ENCODE measurements around the gene AMOT.

The AMOT gene

GRCh38 chrX:112789931-112790330 lies 50.7 kb downstream of the AMOT start:
- DNase-seq, result no peak

DNA sequence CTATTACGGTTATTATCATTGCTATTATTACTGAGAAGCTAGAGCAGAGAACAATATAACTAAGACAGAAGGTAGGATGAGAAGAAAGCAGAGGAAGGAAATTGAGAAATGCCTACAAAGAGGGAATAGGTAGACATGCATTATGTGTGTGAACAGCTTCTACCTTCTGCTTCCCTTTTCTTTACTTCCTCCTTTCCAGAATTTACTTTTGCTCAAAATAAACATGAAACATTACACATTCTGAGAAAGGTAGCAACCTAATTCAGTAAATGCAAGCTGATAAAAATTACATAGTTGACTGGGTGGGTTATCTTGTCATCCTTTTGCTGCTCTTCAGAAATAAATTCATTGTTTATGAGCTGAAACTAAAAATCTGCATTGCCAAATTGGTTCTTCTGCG lies 54.6 kb downstream of the AMOT start:
- no peak for DNase-seq

- DNase-seq, result no peak
Observed at GRCh38 chrX:112785344-112785743, 55.3 kb downstream of the AMOT start.

- DNase-seq, result no peak
Observed at GRCh38 chrX:112784692-112785091, 55.9 kb downstream of the AMOT start.

DNA sequence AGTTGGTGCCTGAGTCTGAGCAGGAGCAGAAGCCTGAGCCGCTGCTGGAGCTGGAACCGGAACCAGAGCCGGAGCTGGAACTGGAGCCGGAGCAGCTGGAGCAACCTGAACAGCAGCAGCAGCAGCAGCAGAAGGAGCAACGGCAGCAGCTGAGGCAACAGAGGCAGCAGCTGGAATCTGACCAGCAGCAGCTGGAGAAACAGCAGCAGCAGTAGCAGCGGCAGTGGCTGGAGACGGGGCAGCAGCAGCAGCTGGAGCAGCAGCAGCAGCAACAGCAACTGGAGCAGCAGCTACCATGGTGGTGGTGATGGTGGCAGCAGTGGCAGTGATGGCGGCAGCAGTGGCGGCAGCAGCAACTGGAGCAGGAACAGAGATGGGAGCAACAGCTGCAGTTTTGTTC lies 61.5 kb downstream of the AMOT start:
- no peak for DNase-seq

DNA sequence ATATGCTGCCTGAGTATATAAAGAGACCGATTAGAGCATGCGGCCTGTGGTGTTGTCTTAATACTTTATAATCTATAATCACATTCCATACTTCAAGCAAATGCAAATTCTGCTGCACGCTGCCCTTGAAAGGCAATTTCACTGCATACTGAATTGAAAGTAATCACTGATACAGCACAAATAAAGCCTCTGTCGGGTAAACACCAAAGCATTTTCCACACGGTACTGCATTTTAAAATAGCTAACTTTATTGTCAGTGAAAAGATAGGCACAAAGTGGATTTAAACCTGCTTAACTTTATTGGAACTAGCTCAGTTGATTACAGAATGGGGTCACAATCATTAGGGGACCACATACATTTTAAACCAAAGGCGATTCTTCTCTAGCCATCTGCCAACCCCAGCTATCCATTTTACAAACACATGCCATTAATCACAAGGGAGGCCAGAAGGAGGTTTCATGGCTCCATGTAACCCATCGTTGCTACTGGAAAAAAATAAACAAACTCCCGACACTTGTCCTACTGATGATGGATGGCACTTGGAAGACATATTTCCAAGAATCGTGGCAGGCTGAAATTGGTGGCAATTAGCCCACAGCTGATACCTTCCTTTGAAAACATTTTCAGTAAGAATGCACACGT lies 65.9 kb downstream of the AMOT start:
- DNase-seq, result no peak

- no peak for DNase-seq
Observed at GRCh38 chrX:112774142-112774541, 66.5 kb downstream of the AMOT start.

DNA sequence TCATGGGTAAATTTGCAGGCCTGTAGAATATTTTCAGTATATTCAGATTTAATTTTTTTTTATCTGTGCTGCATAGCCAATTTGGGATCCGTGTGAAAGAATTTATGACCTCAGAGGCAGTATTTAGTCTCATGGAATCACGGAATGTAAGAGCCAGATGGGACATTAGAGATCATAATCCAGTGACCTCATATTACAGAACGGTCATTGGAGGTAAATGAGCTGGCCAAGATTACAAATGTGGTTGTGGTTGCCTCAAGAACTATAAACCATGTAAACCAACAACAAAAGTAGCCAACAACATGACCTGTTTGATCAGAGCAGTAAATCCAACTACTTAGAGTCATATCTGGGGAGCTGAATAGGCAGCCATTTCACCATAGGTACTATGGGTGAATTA lies 71.6 kb downstream of the AMOT start:
- DNase-seq, result no peak

- no peak for DNase-seq
Observed at GRCh38 chrX:112768563-112768962, 72.1 kb downstream of the AMOT start.

DNA sequence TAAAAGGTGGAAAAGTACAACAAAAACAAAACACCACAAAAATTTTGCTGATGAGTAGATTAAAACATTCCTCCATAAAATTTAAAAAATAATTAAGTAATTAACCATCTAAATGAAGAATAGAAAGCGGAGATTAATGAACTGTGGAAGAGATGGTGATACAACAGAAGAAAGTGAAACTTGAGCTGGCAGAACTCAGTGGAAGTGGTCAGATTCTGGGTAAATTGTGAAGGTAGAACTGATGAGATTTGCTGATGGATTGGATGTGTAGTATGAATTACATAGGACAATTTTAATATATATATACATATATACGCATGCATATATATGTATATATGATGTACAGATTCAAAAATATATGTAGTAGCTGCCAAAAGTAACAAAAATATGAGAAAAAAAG lies 73.9 kb downstream of the AMOT start:
- no peak for DNase-seq

DNA sequence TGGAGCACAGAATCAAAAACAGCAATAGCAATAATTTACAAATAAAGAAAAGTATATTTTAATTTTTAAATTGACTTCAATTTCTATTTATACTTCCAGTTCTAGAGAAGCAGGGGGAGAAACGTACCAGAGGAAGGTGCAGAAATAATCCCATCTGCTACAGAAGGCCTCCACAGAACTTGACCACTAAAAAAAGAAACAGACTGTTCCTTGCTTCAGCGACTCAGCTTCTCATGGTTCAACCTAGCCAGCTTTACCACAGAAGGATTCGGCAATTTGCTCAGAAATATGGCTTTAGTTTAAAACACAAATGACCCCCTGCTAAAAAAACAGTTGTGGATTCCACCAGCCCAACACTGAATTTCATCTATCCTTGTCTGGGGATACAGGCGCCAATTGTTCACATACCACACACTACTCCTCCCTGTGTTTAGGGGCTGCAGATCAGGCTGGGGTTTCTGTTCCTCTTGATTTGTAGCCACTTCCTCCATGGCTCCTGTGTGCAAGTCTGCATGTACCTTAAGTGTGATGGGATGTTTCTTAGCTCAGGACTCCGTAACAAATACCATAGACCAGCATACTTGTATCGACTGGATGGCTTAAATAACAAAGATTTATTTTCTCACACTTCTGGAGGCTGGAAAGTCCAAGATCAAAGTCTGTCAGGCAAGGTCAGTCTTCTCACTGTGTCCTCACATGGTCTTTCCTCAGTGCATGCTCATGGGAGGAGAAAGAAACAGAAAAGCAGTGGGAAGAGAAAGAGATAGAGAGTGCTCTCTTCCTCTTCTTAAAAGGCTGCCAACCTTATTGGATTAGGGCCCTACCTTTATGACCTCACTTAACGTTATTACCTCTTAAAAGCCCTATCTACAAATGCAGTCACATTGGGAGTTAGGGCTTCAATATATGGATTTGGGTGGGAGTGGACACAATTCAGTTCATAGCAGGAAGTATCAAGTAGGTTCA lies 79.1 kb downstream of the AMOT start:
- DNase-seq, result no peak

DNA sequence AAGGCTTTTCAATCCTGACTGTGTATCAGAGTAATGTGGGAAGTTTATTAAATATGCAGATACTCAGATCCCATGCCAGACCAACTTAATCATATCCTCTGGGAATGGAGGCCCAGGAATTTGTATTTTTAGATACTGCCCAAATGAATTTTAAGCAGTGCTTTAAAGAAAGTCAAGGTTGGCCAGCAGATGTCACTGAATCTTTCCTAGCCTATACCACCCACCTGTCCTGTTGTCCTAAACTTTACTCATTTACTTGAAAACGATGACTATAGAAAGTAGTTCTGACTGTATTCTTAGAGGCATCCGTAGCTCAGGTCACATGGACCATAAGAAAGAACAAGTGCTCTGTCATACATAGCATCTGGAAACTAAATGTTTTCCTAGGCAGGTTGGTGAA lies 79.9 kb downstream of the AMOT start:
- no peak for DNase-seq

DNA sequence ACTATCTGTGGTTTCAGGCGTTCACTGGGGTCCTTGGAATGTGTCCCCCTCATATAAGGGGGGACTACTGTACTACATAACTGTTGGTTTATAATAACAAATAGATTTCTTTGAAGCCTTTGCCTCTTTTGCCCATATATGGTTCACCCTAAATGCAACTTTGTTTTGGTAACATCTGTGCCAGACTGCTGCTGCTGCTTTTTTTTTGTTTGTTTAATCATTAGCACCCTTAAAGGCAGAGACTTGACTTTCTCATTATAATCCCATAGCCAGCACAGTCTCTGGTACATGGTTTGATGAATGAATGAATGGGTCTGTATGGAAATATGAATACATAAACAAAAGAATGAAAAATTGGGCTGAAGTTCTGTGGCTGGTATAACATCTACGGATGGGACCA lies 80.7 kb downstream of the AMOT start:
- DNase-seq, result no peak

- no peak for DNase-seq
Observed at GRCh38 chrX:112759512-112759911, 81.1 kb downstream of the AMOT start.

GRCh38 chrX:112757946-112758345 lies 82.7 kb downstream of the AMOT start:
- DNase-seq, result no peak

DNA sequence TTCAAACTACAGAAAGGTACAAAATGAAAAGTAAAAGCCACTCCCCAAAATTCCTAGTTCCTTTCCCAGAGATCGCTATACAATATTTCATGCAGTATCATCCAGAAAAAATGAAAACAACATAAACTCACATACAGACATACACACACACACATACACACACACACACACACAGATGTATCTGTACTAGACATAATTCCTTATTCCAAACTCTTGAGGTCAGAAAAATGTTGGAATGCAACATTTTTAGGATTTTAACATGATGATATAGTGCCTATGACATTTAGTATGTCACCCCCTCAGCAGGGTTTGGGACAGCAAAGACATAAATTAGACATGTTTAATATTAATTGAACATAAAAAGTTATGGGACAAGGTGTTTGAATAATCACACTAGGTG lies 87.5 kb downstream of the AMOT start:
- no peak for DNase-seq

DNA sequence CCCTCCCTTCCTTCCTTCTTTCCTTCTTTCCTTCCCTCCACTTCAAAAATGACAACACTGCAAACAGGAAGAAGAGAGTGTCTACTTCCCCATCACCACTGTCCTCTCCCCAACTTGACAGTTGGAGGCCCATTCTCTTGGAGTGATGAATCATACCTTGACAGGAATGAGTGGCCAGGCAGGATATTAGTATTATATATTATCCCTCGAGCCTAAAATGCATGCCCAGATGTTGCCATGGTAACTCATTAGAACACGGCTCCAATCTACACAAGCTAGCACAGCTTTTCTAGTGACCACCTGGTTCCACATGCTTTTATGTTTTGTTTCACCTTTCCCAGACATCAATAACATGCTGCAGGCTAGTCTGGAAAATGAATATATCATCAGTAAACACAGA lies 89.6 kb downstream of the AMOT start:
- no peak for DNase-seq

DNA sequence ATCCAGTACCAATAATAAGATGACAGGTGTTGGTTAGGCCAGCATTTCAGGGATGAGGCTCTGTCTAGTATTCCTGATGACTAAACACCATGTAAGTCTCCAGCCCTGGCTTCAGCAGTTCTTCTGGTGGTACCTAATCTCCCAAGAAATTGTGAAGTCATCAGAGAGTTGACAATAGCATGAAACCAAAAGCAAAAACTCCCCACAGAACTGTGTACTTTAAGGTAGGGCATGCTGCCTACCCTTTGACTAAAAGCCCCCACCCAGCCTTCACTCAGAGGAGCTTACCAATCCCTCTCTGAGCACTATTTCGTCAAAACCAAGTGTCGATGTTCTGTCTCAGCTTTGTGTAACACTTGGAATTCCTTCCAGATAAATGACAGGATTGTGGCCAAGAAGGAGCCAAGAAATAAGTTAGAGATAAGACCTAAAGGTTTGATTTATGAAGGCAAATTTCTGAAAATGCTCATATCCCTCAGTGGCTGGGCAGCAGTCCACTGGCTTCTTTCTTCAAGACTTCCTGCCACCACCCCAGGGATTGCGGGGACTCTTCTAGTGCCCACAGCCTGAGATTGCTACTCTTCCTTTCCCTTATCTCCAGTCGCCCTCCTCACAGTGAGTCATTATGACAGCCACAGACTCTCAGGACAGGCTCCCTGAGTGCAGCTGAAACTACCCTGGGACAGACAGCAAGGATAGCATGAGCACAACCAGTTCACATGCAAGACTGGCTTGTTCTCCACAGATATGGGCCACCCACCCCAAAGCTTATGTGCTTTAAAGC lies 93.6 kb downstream of the AMOT start:
- no peak for DNase-seq

DNA sequence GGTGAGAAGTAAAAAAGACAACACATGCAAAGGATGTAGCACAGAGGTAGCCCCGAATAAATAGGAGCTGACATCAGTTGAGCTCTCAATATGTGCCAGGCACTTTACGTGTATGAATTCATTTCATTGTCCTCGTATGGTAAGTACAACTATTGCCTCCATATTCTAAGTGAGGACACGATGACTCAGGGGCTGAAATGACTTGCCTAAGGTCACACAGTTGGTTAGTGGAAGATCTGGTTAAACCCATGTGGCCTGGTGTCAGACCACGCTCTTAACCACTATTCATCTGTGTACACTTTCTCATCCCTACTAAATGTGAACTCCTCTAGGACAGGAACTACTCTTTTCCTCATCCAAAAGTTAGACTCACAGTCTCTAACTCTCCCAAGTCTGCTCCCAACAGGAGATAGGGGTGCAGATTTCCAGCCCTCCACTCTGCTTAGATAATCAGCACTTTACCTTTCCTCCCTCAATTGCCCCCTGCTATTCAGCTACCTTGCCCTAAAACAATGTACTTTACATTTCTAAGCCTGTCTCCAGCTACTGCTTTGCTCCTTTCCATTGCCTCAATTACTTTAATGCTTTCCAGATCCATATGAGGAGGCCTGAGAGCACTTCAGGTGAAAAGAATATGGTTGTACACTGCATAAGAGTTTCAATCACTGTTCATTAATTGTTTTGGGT lies 102.1 kb downstream of the AMOT start:
- DNase-seq, result no peak

DNA sequence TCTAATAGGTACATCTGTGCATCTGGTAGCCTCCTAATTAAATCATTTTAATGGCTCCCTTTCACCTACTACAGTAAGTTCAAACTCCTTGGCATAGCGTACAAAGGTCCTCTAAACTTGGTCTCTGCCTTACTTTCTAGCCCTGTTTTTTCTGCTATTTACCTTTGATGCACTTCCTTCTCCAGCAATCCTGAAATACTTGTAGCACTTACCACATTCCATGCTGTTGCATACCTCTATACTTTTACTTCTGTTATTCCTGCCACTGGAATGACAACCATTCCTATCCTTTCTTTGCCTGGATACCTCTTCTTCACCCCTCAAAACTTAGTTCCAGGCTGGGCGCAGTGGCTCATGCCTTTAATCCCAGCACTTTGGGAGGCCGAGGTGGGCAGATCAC lies 104.3 kb downstream of the AMOT start:
- DNase-seq, result no peak

DNA sequence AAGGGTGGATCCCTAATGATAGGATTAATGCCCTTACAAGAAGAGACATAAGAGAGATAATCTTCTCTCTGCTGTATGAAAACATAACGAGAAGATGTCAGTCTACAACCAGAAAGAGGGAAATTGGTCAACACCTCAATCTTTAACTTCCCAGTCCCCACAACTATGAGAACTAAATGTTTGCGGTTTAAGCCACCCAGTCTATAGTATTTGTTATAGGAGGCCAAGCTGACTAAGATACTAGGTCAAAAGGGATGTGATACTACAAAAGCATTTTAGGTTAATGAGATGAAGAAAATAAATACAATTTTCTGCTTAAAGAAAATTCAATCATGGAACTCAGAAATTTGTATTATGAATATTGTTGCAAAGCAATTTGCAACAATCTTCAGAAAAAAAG lies 105.5 kb downstream of the AMOT start:
- no peak for DNase-seq

DNA sequence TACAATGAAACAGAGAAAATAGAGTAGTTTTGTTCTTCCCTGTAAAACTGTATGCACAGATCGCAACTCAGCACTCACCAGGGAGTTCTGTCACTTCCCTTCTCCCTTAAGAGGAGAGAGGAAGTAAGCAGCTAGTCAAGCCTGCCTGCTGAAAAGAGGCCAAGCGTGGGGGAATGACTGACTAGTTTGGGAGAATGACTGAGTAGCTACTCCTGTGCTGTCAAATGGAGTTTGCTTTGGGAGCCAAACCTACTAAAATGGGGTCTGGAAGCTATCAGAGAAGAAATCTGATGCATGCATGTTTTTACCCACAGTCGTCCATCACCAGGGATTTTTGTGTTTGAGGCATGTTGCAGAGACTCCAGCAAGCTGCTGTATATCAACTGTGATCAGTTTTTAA lies 106.3 kb downstream of the AMOT start:
- no peak for DNase-seq

DNA sequence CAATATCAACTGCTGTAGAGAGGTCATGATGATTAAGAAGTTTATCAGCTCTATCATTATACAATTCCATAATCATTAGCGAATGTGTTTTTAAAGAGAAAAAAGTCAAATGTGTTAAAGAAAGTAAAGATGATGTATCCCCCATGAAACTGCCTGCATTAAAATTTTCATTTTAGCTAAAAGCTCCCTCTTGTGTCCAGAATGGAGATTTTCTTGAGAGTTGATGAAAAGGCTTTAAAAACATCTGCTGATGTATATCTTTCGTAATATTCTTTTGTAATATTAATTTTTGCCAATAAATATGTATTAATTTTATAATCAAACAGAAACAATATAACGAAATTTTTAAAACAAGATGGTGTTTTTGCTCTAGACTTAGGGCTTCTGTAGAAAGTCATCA lies 108.8 kb downstream of the AMOT start:
- no peak for DNase-seq

Data from stimulated activated CD4-positive, alpha-beta T cell treated with anti-CD3 and anti-CD28 coated beads, Interleukin-12 subunit alpha, Interleukin-12 subunit beta, amount 100 ng/mL, for 4 hours (primary cell).